Measurements from ENCODE around the gene PCGF1. TPM values are rescaled to one million over a fixed set of nuclear protein-coding genes. Genes with fewer than 3 reads are reported as not detected.

The PCGF1 gene
- total and polyA plus RNA-seq, 2 of the 13 experiments (the other 11 are each of a cell fraction or from before 2014, with no cell fraction given), result 20.4 to 22.6 TPM

DNA sequence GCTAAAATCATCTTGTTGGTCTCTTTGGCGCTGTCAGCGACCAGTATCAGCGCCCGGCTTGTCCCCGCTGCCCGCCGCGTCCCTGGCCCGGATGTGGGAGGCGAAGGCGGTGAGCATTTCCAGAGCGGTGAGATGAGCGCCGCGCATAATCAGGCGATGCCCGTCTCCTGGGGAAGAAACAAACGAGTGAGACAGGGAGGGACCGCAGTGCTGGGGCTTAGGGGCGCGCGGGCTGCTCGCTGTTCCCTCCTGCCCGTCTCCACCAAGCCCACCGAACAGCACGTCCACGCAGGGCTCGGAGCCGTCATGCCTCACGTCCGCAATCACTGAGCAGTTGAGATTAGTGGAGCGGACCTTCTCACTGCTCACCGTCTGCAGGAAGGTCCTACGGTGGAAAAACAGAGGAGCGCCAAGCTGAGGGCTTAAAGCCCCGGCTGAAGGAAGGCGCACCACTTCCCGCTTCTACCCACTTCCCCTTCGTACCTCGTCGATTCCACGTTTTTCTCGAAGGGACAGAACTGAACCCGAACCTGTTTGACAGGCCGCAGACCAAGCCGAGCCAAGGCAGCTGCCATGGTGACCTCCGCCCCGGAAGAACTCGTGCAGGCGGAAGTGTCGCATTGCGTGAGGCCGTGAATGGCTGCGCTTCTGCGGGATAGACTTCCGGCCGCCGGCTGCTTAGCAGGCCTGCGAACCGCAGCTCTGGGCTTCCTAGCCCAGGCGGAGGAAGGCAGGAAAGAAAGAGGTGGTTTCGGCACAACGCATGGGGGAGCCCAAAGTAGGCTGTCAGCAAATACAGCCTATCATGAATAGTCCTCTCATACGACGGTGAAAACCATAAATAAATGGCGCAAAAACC lies 35.2 kb downstream of the PCGF1 start, which contains the start of gene MRPL53 (continued):
- TF ChIP-seq, protein P1, sequence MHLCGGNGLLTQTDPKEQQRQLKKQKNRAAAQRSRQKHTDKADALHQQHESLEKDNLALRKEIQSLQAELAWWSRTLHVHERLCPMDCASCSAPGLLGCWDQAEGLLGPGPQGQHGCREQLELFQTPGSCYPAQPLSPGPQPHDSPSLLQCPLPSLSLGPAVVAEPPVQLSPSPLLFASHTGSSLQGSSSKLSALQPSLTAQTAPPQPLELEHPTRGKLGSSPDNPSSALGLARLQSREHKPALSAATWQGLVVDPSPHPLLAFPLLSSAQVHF (CRISPR knock-in tag; IDR thresholded peaks at IDR 0.05), result no peak; the same call in 1 of the 2 replicates
- TF ChIP-seq, protein P2, sequence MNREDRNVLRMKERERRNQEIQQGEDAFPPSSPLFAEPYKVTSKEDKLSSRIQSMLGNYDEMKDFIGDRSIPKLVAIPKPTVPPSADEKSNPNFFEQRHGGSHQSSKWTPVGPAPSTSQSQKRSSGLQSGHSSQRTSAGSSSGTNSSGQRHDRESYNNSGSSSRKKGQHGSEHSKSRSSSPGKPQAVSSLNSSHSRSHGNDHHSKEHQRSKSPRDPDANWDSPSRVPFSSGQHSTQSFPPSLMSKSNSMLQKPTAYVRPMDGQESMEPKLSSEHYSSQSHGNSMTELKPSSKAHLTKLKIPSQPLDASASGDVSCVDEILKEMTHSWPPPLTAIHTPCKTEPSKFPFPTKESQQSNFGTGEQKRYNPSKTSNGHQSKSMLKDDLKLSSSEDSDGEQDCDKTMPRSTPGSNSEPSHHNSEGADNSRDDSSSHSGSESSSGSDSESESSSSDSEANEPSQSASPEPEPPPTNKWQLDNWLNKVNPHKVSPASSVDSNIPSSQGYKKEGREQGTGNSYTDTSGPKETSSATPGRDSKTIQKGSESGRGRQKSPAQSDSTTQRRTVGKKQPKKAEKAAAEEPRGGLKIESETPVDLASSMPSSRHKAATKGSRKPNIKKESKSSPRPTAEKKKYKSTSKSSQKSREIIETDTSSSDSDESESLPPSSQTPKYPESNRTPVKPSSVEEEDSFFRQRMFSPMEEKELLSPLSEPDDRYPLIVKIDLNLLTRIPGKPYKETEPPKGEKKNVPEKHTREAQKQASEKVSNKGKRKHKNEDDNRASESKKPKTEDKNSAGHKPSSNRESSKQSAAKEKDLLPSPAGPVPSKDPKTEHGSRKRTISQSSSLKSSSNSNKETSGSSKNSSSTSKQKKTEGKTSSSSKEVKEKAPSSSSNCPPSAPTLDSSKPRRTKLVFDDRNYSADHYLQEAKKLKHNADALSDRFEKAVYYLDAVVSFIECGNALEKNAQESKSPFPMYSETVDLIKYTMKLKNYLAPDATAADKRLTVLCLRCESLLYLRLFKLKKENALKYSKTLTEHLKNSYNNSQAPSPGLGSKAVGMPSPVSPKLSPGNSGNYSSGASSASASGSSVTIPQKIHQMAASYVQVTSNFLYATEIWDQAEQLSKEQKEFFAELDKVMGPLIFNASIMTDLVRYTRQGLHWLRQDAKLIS (CRISPR knock-in tag; IDR thresholded peaks at IDR 0.05), result no peak; the same call in 1 of the 2 replicates
- TF ChIP-seq ZNF816 (CRISPR knock-in tag; IDR thresholded peaks at IDR 0.05; ENCODE audit: borderline replicate concordance), result 0 out of 2 replicates have a peak, but pooled peaks have one; percentile 80
- TF ChIP-seq, protein P3, sequence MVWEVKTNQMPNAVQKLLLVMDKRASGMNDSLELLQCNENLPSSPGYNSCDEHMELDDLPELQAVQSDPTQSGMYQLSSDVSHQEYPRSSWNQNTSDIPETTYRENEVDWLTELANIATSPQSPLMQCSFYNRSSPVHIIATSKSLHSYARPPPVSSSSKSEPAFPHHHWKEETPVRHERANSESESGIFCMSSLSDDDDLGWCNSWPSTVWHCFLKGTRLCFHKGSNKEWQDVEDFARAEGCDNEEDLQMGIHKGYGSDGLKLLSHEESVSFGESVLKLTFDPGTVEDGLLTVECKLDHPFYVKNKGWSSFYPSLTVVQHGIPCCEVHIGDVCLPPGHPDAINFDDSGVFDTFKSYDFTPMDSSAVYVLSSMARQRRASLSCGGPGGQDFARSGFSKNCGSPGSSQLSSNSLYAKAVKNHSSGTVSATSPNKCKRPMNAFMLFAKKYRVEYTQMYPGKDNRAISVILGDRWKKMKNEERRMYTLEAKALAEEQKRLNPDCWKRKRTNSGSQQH (CRISPR knock-in tag; IDR thresholded peaks at IDR 0.05; ENCODE audit: low read depth), result peak; percentile 99
- TF ChIP-seq ZFY (CRISPR knock-in tag; IDR thresholded peaks at IDR 0.05), result peak; percentile 99
- TF ChIP-seq, protein P4, sequence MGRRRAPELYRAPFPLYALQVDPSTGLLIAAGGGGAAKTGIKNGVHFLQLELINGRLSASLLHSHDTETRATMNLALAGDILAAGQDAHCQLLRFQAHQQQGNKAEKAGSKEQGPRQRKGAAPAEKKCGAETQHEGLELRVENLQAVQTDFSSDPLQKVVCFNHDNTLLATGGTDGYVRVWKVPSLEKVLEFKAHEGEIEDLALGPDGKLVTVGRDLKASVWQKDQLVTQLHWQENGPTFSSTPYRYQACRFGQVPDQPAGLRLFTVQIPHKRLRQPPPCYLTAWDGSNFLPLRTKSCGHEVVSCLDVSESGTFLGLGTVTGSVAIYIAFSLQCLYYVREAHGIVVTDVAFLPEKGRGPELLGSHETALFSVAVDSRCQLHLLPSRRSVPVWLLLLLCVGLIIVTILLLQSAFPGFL (CRISPR knock-in tag; IDR thresholded peaks at IDR 0.05), result no peak
- TF ChIP-seq EEA1 (CRISPR knock-in tag; IDR thresholded peaks at IDR 0.05; ENCODE audit: borderline replicate concordance), result peak; percentile 81; the same call in 1 of the 2 replicates
- no peak for TF ChIP-seq SP140L (CRISPR knock-in tag; IDR thresholded peaks at IDR 0.05; ENCODE audit: borderline replicate concordance)
- TF ChIP-seq SCMH1 (CRISPR knock-in tag; IDR thresholded peaks at IDR 0.05; ENCODE audit: borderline replicate concordance), result no peak
- peak; percentile 75 for TF ChIP-seq CBX1 (IDR thresholded peaks at IDR 0.05; ENCODE audit: low read depth)
- TF ChIP-seq IRX3 (CRISPR knock-in tag; IDR thresholded peaks at IDR 0.05; ENCODE audit: borderline replicate concordance, low read depth), result peak; percentile 71; the same call in 1 of the 2 replicates
- peak; percentile 88; the same call in 1 of the 2 replicates for TF ChIP-seq ZNF317 (CRISPR knock-in tag; IDR thresholded peaks at IDR 0.05)
- peak; percentile 25; the same call in 1 of the 2 replicates for TF ChIP-seq SIX1 (CRISPR knock-in tag; IDR thresholded peaks at IDR 0.05; ENCODE audit: borderline replicate concordance)
- TF ChIP-seq RELA (CRISPR knock-in tag; IDR thresholded peaks at IDR 0.05), result peak; percentile 87
- TF ChIP-seq ARNT2 (CRISPR knock-in tag; IDR thresholded peaks at IDR 0.05; ENCODE audit: low read depth), result peak; percentile 90
- TF ChIP-seq ZNF17 (CRISPR knock-in tag; IDR thresholded peaks at IDR 0.05), result 0 out of 2 replicates have a peak, but pooled peaks have one; percentile 74
- peak; percentile 97 for TF ChIP-seq PHF8 (CRISPR knock-in tag; IDR thresholded peaks at IDR 0.05)
- TF ChIP-seq FOXK1 (CRISPR knock-in tag; IDR thresholded peaks at IDR 0.05; ENCODE audit: borderline replicate concordance, low read depth), result peak; percentile 86; the same call in 1 of the 2 replicates
- peak; percentile 87; the same call in 1 of the 2 replicates for TF ChIP-seq ZNF367 (CRISPR knock-in tag; IDR thresholded peaks at IDR 0.05; ENCODE audit: borderline replicate concordance)
- peak; percentile 77 for TF ChIP-seq NFYB (CRISPR knock-in tag; IDR thresholded peaks at IDR 0.05)
- TF ChIP-seq ZBTB1 (CRISPR knock-in tag; IDR thresholded peaks at IDR 0.05; ENCODE audit: borderline replicate concordance), result no peak; the same call in 1 of the 2 replicates
